Activated CD8-positive, alpha-beta T cell treated with anti-CD3 and anti-CD28 coated beads, Interleukin-2, amount 10 ng/mL, durations not matched to agents 7 days and 5 days (primary cell): ENCODE results near the gene RHOB. TPM values are rescaled to one million over a fixed set of nuclear protein-coding genes. Genes with fewer than 3 reads are reported as not detected.
"Not testable (repeated sequence)": the region's sequence is repeated elsewhere in the genome, so short reads cannot be mapped to it uniquely, and the experiment has no call there.

Experiments
- ATAC-seq: fragments of 150-1000 bp; cut with Tn5 transposase; one replicate; pipeline ENCODE4 v1.10.0; 2021; ENCODE audit warnings: moderate library complexity
- CTCF ChIA-PET: fragments of 350-600 bp; sonication (Branson Sonifier 250); formaldehyde crosslinking; loops from one replicate; lab custom pipeline; 2021; ENCODE audit warnings: antibody characterized with exemption; lab: Charles Lee
- POLR2A ChIA-PET: fragments of 350-600 bp; sonication (Branson Sonifier 250); formaldehyde crosslinking; loops from one replicate; lab custom pipeline; 2021; ENCODE audit warnings: antibody characterized with exemption; lab: Charles Lee
- DNase-seq: peaks from one replicate; pipeline ENCODE4 v3.0.0-alpha.2; 2020
- H3K27ac Mint-ChIP-seq: one replicate; pipeline ENCODE4 v1.8.0; 2021; ENCODE audit warnings: mild to moderate bottlenecking, mixed read lengths
- H3K27me3 Mint-ChIP-seq: one replicate; pipeline ENCODE4 v1.8.0; 2021; ENCODE audit warnings: low read depth, mixed read lengths
- H3K36me3 Mint-ChIP-seq: one replicate; pipeline ENCODE4 v1.8.0; 2021; ENCODE audit warnings: low read depth, mixed read lengths
- H3K4me1 Mint-ChIP-seq: one replicate; pipeline ENCODE4 v1.8.0; 2021; ENCODE audit warnings: low read depth, mixed read lengths
- H3K4me3 Mint-ChIP-seq: one replicate; pipeline ENCODE4 v1.8.0; 2021; ENCODE audit warnings: mild to moderate bottlenecking, mixed read lengths
- H3K9me3 Mint-ChIP-seq: one replicate; pipeline ENCODE4 v1.8.0; 2022; ENCODE audit warnings: mixed read lengths; ENCODE audit not compliant: insufficient read depth
- total RNA-seq, 2 experiments: library from RNA; stranded (reverse); gene quantifications; one replicate each; pipeline ENCODE4 v1.2.3, GENCODE V29; 2021

The RHOB gene
- total RNA-seq, 2 experiments from 2014 or later, result 1.2 to 1.3 TPM

- H3K27me3 Mint-ChIP-seq, result peaks cover 11% of the 10 kb centered on the region
- no peak for DNase-seq
- ATAC-seq, result no peak
- no peaks in the 10 kb centered on the region for H3K9me3 Mint-ChIP-seq
- H3K36me3 Mint-ChIP-seq, result no peaks in the 10 kb centered on the region
- H3K4me3 Mint-ChIP-seq, result no peak overlapping the region
- ChIA-PET CTCF (interaction anchor here (2.2 kb wide), 1 partner anchor 20 kb away, joined by 11 read pairs; no protein-coding TSS in a partner anchor), POLR2A (no interaction called here)
- H3K4me1 Mint-ChIP-seq, result no peaks in the 10 kb centered on the region
- no peak overlapping the region for H3K27ac Mint-ChIP-seq
These were observed 15.6 kb upstream of the RHOB start for GRCh38 chr2:20431301-20431698.

GRCh38 chr2:20431772-20432171 lies 15.1 kb upstream of the RHOB start:
- DNase-seq (no peak), ATAC-seq (no peak)
- no peak overlapping the region for H3K4me3 Mint-ChIP-seq
- no peak overlapping the region for H3K27ac Mint-ChIP-seq
- no peaks in the 10 kb centered on the region for H3K4me1 Mint-ChIP-seq
- H3K27me3 Mint-ChIP-seq, result peaks cover 12% of the 10 kb centered on the region
- no peaks in the 10 kb centered on the region for H3K36me3 Mint-ChIP-seq
- POLR2A ChIA-PET, result no interaction called here
- CTCF ChIA-PET, result interaction anchor here (0.6 to 2.2 kb wide), 2 partner anchors 20 to 220 kb away, joined by 3 to 11 read pairs; no protein-coding TSS in a partner anchor
- no peaks in the 10 kb centered on the region for H3K9me3 Mint-ChIP-seq

- peaks cover 21% of the 10 kb centered on the region for H3K27me3 Mint-ChIP-seq
- no peaks in the 10 kb centered on the region for H3K36me3 Mint-ChIP-seq
- no peaks in the 10 kb centered on the region for H3K4me1 Mint-ChIP-seq
- H3K4me3 Mint-ChIP-seq, result no peak overlapping the region
- no peaks in the 10 kb centered on the region for H3K9me3 Mint-ChIP-seq
- ATAC-seq, result no peak
- CTCF ChIA-PET, result interaction anchor here (0.6 to 2.2 kb wide), 4 partner anchors 8 to 219 kb away, joined by 3 to 11 read pairs (median 4); no protein-coding TSS in a partner anchor
- POLR2A ChIA-PET, result no interaction called here
- no peak overlapping the region for H3K27ac Mint-ChIP-seq
- no peak for DNase-seq
These were observed 14.2 kb upstream of the RHOB start for GRCh38 chr2:20432714-20433113.

GRCh38 chr2:20433249-20433648 lies 13.6 kb upstream of the RHOB start:
- Mint-ChIP-seq H3K36me3 (no peaks in the 10 kb centered on the region), H3K4me1 (no peaks in the 10 kb centered on the region), H3K27me3 (peaks cover 21% of the 10 kb centered on the region), H3K9me3 (no peaks in the 10 kb centered on the region), H3K27ac (no peak overlapping the region), H3K4me3 (no peak overlapping the region)
- ChIA-PET POLR2A (no interaction called here), CTCF (interaction anchor here (1.0 to 2.2 kb wide), 3 partner anchors 9 to 21 kb away, joined by 3 to 11 read pairs (median 4); no protein-coding TSS in a partner anchor)
- ATAC-seq (no peak), DNase-seq (no peak)

GRCh38 chr2:20433946-20434553 lies 12.8 kb upstream of the RHOB start:
- H3K4me3 Mint-ChIP-seq, result no peak overlapping the region
- no peak overlapping the region for H3K27ac Mint-ChIP-seq
- H3K36me3 Mint-ChIP-seq, result no peaks in the 10 kb centered on the region
- no peaks in the 10 kb centered on the region for H3K9me3 Mint-ChIP-seq
- no peak for ATAC-seq
- no peaks in the 10 kb centered on the region for H3K4me1 Mint-ChIP-seq
- CTCF ChIA-PET, result interaction anchor here (1.0 to 1.7 kb wide), 2 partner anchors 9 to 11 kb away, joined by 3 to 4 read pairs; no protein-coding TSS in a partner anchor
- POLR2A ChIA-PET, result no interaction called here
- peaks cover 23% of the 10 kb centered on the region for H3K27me3 Mint-ChIP-seq
- no peak for DNase-seq

- ATAC-seq (no peak), DNase-seq (no peak)
- ChIA-PET CTCF (interaction anchor here (1.0 kb wide), 1 partner anchor 226 kb away, joined by 3 read pairs; no protein-coding TSS in a partner anchor), POLR2A (no interaction called here)
- Mint-ChIP-seq H3K9me3 (no peaks in the 10 kb centered on the region), H3K36me3 (no peaks in the 10 kb centered on the region), H3K27me3 (peaks cover 25% of the 10 kb centered on the region), H3K4me1 (no peaks in the 10 kb centered on the region), H3K27ac (no peak overlapping the region), H3K4me3 (no peak overlapping the region)
These were observed 12.1 kb upstream of the RHOB start for GRCh38 chr2:20434588-20435294.

GRCh38 chr2:20435456-20435855 lies 11.4 kb upstream of the RHOB start:
- H3K9me3 Mint-ChIP-seq, H3K36me3 Mint-ChIP-seq, POLR2A ChIA-PET, DNase-seq, H3K27ac Mint-ChIP-seq, H3K4me1 Mint-ChIP-seq, H3K4me3 Mint-ChIP-seq, ATAC-seq: not testable (repeated sequence)
- CTCF ChIA-PET, result interaction anchor here (1.0 kb wide), 1 partner anchor 226 kb away, joined by 3 read pairs; no protein-coding TSS in a partner anchor
- peaks cover 27% of the 10 kb centered on the region for H3K27me3 Mint-ChIP-seq

GRCh38 chr2:20436716-20437470 lies 10.0 kb upstream of the RHOB start:
- Mint-ChIP-seq H3K36me3 (no peaks in the 10 kb centered on the region), H3K27me3 (peaks cover 29% of the 10 kb centered on the region), H3K4me1 (no peaks in the 10 kb centered on the region)

GRCh38 chr2:20438334-20439192 lies 8.3 kb upstream of the RHOB start:
- no peak overlapping the region for H3K4me3 Mint-ChIP-seq
- H3K4me1 Mint-ChIP-seq, result no peaks in the 10 kb centered on the region
- no peak for ATAC-seq
- H3K9me3 Mint-ChIP-seq, result no peaks in the 10 kb centered on the region
- DNase-seq, result no peak
- H3K36me3 Mint-ChIP-seq, result no peaks in the 10 kb centered on the region
- ChIA-PET POLR2A (no interaction called here), CTCF (interaction anchor here (0.7 to 6.2 kb wide), 5 partner anchors 16 to 212 kb away, joined by 3 to 60 read pairs (median 9); partner anchors contain the start of gene HS1BP3)
- peaks cover 30% of the 10 kb centered on the region for H3K27me3 Mint-ChIP-seq
- no peak overlapping the region for H3K27ac Mint-ChIP-seq

More at GRCh38 chr2:20436716-20437470, 10.0 kb upstream of the RHOB start:
- DNase-seq (no peak), ATAC-seq (no peak)
- ChIA-PET POLR2A (interaction anchor here (0.6 kb wide), 1 partner anchor 86 kb away, joined by 3 read pairs; no protein-coding TSS in a partner anchor), CTCF (interaction anchor here (0.8 to 6.2 kb wide), 5 partner anchors 10 to 206 kb away, joined by 3 to 60 read pairs (median 3); partner anchors contain the start of gene RHOB)
- H3K9me3 Mint-ChIP-seq, result no peaks in the 10 kb centered on the region
- no peak overlapping the region for H3K27ac Mint-ChIP-seq
- no peak overlapping the region for H3K4me3 Mint-ChIP-seq

- no peaks in the 10 kb centered on the region for H3K36me3 Mint-ChIP-seq
- CTCF ChIA-PET, result interaction anchor here (1.6 to 6.2 kb wide), 5 partner anchors 16 to 211 kb away, joined by 9 to 60 read pairs (median 19); partner anchors contain the start of gene HS1BP3
- H3K4me1 Mint-ChIP-seq, result no peaks in the 10 kb centered on the region
- POLR2A ChIA-PET, result no interaction called here
- DNase-seq (peak; percentile 18), ATAC-seq (no peak)
- no peak overlapping the region for H3K4me3 Mint-ChIP-seq
- no peaks in the 10 kb centered on the region for H3K9me3 Mint-ChIP-seq
- no peak overlapping the region for H3K27ac Mint-ChIP-seq
- peaks cover 31% of the 10 kb centered on the region for H3K27me3 Mint-ChIP-seq
These were observed 7.7 kb upstream of the RHOB start for GRCh38 chr2:20439193-20439475.

- Mint-ChIP-seq H3K9me3 (no peaks in the 10 kb centered on the region), H3K27ac (no peak overlapping the region), H3K36me3 (no peaks in the 10 kb centered on the region), H3K4me3 (no peak overlapping the region), H3K27me3 (peaks cover 28% of the 10 kb centered on the region), H3K4me1 (no peaks in the 10 kb centered on the region)
- CTCF ChIA-PET, result interaction anchor here (1.6 to 6.2 kb wide), 5 partner anchors 17 to 211 kb away, joined by 9 to 60 read pairs (median 19); partner anchors contain the start of gene HS1BP3
- ATAC-seq (no peak), DNase-seq (no peak)
- POLR2A ChIA-PET, result no interaction called here
These were observed 7.4 kb upstream of the RHOB start for GRCh38 chr2:20439503-20439902.
